ENCODE measurements around the gene SLC25A40. TPM values are rescaled to one million over a fixed set of nuclear protein-coding genes. Genes with fewer than 3 reads are reported as not detected.

SLC25A40 gene, protein sequence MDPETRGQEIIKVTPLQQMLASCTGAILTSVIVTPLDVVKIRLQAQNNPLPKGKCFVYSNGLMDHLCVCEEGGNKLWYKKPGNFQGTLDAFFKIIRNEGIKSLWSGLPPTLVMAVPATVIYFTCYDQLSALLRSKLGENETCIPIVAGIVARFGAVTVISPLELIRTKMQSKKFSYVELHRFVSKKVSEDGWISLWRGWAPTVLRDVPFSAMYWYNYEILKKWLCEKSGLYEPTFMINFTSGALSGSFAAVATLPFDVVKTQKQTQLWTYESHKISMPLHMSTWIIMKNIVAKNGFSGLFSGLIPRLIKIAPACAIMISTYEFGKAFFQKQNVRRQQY
- 13.9 and 15.4 TPM in 2 replicates for total RNA-seq

DNA sequence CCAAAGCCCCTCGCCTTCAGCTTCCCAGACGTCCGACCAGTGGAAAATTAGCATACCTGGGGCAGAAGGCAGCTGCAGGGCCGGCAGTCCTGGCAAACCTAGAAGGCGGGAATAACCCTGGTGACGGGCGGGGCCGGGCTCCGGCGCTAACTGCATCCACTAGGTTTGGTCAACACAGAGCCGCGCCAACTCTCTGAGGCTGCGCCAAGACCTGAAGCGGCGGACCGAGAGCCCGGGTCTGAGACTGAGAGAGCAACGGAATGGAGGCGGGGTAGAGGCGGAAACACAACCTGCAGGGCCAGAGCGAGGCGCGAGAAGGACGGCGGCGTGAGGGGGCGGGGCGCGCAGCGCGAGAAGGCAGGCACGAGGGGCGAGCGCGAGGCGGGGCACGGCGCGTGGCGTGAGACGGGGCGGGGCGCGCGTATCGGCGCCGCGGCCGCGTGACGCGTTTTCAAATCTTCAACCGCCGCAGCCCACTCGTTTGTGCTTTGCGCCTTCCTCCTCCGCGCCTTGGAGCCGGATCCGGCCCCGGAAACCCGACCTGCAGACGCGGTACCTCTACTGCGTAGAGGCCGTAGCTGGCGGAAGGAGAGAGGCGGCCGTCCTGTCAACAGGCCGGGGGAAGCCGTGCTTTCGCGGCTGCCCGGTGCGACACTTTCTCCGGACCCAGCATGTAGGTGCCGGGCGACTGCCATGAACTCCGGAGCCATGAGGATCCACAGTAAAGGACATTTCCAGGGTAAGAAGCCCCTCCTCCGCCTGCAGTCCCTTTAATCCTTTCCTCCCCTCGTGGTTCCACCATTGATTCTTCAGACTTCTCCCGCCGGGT is at the start of gene SLC25A40, which contains the start of gene DBF4:
Gene SLC25A40, minus strand, starts transcription at position 321 of the 829 bp plus-strand sequence. CDS start 17,633 bp downstream, outside the sequence.
Gene DBF4, plus strand, starts transcription at position 454 of the 829 bp plus-strand sequence. Its CDS starts 240 bp downstream, at position 694.

Other genes with a start within 250 kb of the SLC25A40 start
- 0.26 and 1.4 TPM in 2 replicates for gene RUNDC3B, start 248.0 kb downstream of the SLC25A40 start, total RNA-seq
- 19.3 and 23.6 TPM in 2 replicates for gene DBF4, start 133 bp upstream of the SLC25A40 start, total RNA-seq
- 0.65 and 1.0 TPM in 2 replicates for gene ADAM22, start 57.9 kb upstream of the SLC25A40 start, total RNA-seq